ENCODE results near the gene CAVIN3. TPM values are rescaled to one million over a fixed set of nuclear protein-coding genes. Genes with fewer than 3 reads are reported as not detected.

The CAVIN3 gene
- total and polyA plus RNA-seq, 9 of the 15 experiments (the other 6 are each of a cell fraction or from before 2014, with no cell fraction given): 0.13 TPM; not detected in 8

- TF ChIP-seq ZBTB34 (CRISPR knock-in tag; IDR thresholded peaks at IDR 0.05): peak; percentile 50; the same call in 1 of the 2 replicates
- TF ChIP-seq KLF6 (CRISPR knock-in tag; IDR thresholded peaks at IDR 0.05; ENCODE audit: borderline replicate concordance): no peak
- TF ChIP-seq TRIM24 (IDR thresholded peaks at IDR 0.05): peak; percentile 48 to 73; a peak in 2 of 4 replicates
- TF ChIP-seq CCAR2 (IDR thresholded peaks at IDR 0.05; ENCODE audit: low read depth, low read length): no peak
- no peak for TF ChIP-seq CEBPG (CRISPR knock-in tag; IDR thresholded peaks at IDR 0.05)
- no peak for TF ChIP-seq CEBPG (tag; conservative IDR thresholded peaks at IDR 0.05 in 1 of 2, IDR thresholded peaks at IDR 0.05 in 1 of 2)
- TF ChIP-seq HIVEP1 (CRISPR knock-in tag; IDR thresholded peaks at IDR 0.05): no peak
- TF ChIP-seq ZNF134 (CRISPR knock-in tag; conservative IDR thresholded peaks at IDR 0.05): no peak
- peak; percentile 24; the same call in 1 of the 2 replicates for TF ChIP-seq NFE2 (IDR thresholded peaks at IDR 0.05; ENCODE audit: low read depth)
- TF ChIP-seq, protein P1, sequence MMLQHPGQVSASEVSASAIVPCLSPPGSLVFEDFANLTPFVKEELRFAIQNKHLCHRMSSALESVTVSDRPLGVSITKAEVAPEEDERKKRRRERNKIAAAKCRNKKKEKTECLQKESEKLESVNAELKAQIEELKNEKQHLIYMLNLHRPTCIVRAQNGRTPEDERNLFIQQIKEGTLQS (IDR thresholded peaks at IDR 0.05): peak; percentile 28; the same call in 1 of the 2 replicates
- TF ChIP-seq, protein P1 (CRISPR knock-in tag; conservative IDR thresholded peaks at IDR 0.05): no peak
- TF ChIP-seq NR4A1 (CRISPR knock-in tag; IDR thresholded peaks at IDR 0.05): no peak
- TF ChIP-seq NR4A1 (tag; IDR thresholded peaks at IDR 0.05): peak; percentile 82; the same call in 1 of the 2 replicates
- TF ChIP-seq ARID3A (IDR thresholded peaks at IDR 0.05; ENCODE audit: borderline replicate concordance, low read depth, low read length): no peak
- TF ChIP-seq IFI16 (CRISPR knock-in tag; IDR thresholded peaks at IDR 0.05): no peak
- no peak for TF ChIP-seq ZBTB17 (CRISPR knock-in tag; IDR thresholded peaks at IDR 0.05)
- TF ChIP-seq ZNF584 (CRISPR knock-in tag; IDR thresholded peaks at IDR 0.05; ENCODE audit: low read depth): peak; percentile 93
- TF ChIP-seq RBM34 (IDR thresholded peaks at IDR 0.05; ENCODE audit: borderline replicate concordance, insufficient read depth, low read length): no peak
- TF ChIP-seq CEBPB (tag; IDR thresholded peaks at IDR 0.05): no peak
- TF ChIP-seq ZNF740 (CRISPR knock-in tag; IDR thresholded peaks at IDR 0.05): no peak
- peak in 1 of 2 experiments; percentile 75; a peak in 1 of 4 replicates for TF ChIP-seq ZNF740 (tag; IDR thresholded peaks at IDR 0.05)
- no peak for TF ChIP-seq RB1 (IDR thresholded peaks at IDR 0.05; ENCODE audit: low read depth)
- no peak for TF ChIP-seq POLR2B (IDR thresholded peaks at IDR 0.05; ENCODE audit: low read depth, partially characterized antibody)
- TF ChIP-seq BRCA1 (IDR thresholded peaks at IDR 0.05): no peak
- no peak for TF ChIP-seq BRCA1 (CRISPR knock-in tag; IDR thresholded peaks at IDR 0.05)
- TF ChIP-seq PHF21A (IDR thresholded peaks at IDR 0.05; ENCODE audit: borderline replicate concordance, low read depth): no peak
Measured at GRCh38 chr11:6283453-6284023, 36.8 kb downstream of the CAVIN3 start (continued).

Measured in K562 (cell line).